SKM-1 (cell line): Measurements from ENCODE around the gene NUP205.
A peak's percentile ranks its signal among the peaks of the same experiment; 100 is the strongest.

Experiments used
- DNase-seq: peaks from one replicate; lab custom pipeline; 2025; ENCODE audit not compliant: unreplicated experiment; lab: John Stamatoyannopoulos, UW

NUP205 gene

DNA sequence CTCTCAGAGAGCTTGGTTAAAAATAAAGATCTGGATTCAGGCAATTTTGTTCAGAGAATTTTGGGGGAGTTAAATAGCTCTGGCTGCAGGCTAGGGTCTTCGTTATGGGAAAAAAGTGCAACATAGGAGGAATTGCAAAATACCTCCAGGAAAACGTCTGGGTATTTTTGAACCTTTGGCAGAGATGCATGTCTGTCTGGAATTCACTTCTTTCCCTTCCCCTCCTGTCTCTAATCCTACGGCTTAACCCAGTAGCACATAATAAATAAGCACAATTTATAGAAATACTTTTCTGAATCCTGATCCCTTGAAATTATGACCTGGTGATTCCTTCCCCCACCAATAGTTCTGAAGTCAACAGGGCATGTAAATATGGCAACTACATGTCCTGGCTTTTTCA lies 19.3 kb upstream of the NUP205 start:
- DNase-seq: no peak

DNA sequence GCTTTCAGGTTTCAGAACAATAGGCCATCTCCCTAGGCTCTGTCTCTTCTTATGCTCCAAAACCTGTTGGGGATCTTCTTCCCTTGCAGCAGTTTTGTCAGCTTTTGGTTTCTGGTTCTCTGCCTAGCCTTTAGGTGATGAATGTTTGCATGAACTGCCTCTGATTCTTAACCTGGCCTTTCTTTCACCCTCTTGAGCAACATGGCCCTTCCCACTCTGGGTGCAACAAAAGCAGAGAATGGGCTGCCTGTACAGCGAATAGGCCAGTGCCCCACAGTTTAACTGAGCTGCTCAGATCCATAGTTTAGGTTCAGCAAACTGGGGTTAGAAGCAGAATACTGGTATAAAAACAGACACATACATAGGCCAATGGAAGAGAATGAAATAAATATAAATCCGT lies 18.1 kb upstream of the NUP205 start:
- no peak for DNase-seq

DNA sequence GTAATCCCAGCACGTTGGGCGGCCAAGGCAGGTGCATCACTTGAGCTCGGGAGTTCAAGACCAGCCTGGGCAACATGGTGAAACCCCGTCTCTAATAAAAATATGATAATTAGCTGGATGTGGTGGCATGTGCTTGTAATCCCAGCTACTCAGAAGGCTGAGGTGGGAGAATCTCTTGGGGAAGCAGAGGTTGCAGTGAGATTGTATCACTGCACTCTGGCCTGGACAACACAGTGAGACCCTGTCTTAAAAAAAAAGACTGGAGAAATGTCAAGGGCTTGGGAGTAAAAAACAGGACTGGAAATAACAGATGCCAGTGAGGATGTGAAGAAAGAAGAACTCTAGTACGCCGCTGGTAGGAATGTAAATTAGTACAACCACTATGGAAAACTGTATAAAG lies 16.7 kb upstream of the NUP205 start:
- no peak for DNase-seq

DNA sequence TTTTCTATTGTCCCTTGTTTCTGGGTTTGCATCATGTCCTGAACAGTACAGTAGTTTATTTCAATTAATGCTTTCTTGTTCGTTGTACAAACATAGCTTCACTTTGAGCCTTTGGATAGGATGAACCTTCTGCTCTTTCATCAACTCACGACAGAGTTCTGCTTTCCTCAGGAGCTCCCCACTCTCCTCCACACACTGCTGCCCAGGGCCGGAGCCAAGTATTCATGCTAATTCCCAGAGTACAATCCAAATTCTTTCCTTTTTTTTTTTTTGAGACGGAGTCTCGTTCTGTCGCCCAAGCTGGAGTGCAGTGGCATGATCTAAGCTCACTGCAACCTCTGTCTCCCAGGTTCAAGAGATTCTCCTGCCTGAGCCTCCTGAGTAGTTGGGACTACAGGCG lies 7.5 kb upstream of the NUP205 start:
- no peak for DNase-seq

DNA sequence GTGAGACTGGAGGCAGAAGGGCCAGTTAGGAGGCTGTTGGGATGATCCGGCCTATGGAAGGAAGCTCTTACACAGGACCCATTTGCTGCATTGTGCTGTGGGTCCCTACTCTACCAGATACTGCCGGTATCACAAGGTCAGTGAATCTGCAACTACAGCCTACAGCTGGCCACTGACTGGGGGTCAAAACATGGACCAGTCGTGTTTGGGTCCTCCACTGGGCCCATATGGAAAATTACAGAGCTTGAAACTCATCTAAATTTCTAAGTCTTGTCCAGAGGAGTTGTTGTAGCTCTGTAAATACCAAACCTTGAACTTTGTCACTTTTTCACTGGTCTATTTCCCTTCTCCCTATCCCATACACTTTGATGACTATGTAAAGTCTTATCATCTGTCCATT lies 5.6 kb upstream of the NUP205 start:
- DNase-seq: no peak

DNA sequence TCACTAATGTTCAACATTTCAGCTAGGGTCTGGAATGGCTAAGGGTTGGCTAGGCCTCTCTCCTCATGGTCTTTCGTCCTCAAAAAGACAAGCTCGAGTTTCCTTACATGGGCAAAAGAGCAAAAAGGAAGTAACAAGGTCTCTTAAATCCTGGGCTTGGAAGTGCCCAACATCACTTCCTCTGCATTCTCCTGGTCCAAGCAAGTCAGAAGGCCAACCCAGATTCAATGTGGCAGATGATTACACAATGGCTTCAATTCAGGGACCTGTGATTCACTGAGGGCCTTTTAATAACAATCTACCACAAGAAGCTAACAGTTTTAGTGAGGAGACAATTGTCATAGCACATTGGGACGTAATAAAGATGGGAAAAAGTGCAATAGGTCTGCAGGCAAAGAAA lies 4.4 kb upstream of the NUP205 start:
- no peak for DNase-seq

DNA sequence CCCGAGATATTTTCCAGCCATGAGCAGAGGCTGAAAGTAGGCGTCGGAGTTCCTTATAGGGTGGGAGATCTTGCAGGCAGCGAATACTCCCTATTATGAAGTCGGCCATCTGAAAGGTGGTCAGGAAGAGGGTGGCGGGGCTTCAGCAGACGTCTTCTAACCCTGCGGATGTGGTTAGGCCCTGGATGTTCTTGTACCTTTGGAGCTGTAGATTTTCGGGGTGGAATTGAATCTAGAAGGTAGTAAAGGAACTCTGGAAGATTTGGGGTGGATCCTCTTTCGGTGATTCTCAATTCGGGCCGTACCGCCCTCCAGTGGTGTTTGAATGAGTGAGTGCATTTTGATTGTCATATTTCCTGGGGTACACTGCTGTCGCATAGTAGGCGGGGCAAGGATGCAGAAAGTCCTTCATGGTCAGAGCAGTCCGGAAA lies 635 bp downstream of the NUP205 start:
- peak; percentile 65 for DNase-seq

DNA sequence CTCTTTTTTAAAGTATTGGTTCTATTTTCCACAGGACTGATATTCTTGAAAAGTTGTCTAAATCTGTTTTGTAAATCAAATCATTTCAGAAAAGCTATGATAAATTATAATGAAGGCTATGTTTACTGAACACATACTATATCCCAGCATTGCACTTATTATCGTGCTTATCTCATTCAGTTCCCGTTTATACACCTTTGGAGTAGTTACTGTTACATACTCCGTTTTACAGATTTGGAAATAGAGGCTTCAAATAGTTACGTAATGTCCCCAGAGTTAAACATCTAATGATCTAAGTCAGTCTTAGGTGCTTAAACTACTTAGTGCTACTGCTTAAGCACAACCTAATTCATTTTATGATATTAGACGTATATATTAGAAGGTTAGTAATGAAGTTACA lies 1.2 kb downstream of the NUP205 start:
- no peak for DNase-seq

DNA sequence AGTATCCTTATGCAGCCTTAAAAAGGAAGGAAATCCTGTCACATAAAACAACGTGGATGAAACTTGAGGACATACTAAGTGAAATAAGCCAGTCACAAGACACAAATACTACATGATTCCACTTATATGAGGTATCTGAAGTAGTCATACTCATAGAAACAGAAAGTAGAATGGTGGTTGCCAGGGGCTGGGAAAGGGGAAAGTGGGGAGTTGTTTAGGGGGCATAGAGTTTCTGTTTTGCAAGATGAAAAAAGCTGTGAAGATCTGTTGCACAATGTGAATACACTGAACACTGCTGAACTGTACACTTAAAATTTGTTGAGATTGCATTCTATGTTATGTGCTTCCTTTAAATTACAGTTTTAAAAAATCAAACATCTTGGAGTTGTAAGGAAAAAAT lies 2.9 kb downstream of the NUP205 start:
- no peak for DNase-seq

DNA sequence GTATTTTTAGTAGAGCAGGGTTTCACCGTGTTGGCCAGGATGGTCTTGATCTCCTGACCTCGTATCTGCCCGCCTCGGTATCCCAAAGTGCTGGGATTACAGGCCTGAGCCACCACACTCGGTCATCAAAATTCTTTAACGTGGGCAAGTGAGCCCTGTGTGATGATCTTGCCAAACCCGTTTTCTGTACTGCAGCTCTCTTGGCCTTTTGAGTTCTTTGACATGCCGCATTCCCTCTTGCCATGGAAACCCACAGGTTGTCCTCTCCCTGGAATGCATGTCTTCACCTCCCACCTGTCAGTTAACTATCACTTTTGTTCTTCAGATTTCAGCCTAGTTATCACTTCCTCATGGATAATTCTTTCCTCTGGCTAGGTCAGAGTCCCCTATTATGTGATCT lies 5.0 kb downstream of the NUP205 start:
- DNase-seq: no peak

DNA sequence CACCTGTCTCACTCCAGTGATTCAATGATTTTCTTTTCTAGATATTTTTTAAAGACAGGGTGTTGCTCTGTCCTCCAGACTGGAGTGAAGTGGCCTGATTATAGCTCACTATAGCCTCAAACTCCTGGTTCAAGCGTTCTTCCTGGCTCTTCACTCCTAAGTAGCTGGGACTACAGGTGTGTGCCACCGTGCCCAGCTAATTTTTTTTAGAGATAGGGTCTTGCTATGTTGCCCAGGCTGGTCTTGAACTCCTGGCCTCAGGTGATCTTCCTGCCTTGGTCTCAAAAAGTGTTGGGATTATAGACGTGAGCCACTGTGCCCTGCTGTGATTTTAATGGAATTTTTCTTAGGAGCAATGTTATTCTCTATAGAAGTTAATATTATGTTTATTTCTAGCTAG lies 14.1 kb downstream of the NUP205 start:
- DNase-seq: no peak

DNA sequence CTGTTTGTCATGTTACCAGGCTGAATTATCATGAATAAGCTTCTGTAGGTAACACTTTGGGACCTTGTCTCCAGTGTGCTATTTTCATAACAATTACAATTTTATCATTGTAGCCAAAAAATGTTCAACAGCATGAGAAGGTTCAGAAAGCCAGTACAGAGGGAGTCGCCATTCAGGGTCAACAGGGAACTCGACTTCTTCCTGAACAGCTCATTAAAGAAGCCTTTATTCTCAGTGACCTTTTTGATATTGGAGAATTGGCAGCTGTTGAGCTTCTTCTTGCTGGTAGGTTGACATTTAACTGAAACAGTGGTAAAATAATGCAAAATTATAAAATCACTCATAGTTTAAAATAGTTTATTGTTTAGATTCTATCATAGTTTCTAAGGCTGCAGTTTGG lies 15.8 kb downstream of the NUP205 start:
- DNase-seq: no peak

DNA sequence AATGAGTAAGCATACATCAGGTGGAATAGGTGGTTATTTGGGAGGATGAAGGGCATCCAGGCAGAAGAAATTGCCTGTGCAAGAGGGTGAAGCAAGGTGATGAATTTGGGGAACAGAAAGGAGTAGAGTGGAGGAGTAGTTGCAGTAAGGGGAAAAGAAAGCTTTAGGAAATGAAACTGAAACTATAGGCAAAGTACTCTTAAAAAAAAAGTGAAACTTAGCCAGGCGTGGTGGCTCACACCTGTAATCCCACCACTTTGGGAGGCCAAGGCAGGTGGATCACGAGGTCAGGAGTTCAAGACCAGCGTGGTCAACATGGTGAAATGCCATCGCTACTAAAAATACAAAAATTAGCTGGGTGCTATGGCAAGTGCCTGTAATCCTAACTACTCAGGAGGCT lies 17.6 kb downstream of the NUP205 start:
- no peak for DNase-seq

DNA sequence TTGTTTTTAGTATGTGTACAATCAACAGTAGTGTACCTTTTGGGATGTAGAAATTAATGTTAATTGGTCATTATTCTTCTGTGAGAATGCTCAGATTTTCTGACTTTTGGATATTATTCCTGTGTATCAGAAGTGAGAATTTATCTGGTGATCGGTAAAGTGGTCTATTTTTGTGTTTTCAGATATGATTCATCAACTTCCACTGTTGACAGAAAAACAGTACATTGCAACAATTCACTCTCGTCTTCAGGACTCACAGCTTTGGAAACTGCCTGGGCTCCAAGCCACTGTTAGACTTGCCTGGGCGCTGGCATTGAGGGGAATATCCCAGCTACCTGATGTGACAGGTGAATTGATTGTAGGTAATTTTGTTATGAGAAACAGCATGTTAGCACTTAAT lies 20.9 kb downstream of the NUP205 start:
- no peak for DNase-seq

DNA sequence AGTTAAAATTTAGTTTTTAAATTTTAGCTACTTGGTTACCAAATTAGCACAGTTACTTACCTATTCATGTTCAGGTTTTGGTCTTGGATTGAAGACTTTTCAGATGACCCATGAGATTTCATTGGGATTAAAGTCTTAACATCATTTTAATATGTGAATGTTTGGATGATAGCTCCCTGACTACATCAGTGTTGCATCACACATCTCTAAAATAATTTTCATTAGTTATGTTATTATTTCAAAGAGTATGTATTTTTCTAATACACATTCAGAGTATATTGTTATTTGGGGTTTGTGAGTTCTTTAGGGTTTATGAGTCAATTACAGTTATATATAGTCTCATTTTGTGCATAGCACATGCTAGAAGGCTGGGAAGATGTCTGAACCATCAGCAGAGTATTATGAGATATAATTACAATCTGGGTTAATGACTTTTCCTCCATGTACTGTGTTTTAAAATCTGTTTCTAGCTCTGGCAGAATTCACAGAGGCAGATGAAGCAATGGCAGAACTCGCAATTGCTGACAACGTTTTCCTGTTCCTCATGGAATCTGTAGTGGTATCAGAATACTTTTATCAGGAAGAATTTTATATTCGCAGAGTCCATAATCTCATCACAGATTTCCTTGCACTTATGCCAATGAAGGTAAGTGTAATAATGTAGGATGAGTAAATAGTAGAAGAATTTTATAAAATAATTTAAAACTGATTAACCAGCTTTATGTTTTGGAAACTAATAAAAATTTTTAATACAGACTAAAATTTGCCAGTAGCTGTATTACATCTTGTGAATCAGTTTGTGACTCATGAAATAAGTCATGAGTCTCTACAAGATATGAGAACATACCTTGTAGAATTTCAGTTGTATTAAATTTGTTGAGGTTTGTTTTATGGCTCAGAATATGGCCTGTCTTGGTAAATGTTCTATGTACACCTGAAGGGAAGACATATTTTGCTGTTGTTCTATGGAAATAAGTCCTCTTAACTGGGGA lies 26.9 kb downstream of the NUP205 start:
- DNase-seq: no peak

DNA sequence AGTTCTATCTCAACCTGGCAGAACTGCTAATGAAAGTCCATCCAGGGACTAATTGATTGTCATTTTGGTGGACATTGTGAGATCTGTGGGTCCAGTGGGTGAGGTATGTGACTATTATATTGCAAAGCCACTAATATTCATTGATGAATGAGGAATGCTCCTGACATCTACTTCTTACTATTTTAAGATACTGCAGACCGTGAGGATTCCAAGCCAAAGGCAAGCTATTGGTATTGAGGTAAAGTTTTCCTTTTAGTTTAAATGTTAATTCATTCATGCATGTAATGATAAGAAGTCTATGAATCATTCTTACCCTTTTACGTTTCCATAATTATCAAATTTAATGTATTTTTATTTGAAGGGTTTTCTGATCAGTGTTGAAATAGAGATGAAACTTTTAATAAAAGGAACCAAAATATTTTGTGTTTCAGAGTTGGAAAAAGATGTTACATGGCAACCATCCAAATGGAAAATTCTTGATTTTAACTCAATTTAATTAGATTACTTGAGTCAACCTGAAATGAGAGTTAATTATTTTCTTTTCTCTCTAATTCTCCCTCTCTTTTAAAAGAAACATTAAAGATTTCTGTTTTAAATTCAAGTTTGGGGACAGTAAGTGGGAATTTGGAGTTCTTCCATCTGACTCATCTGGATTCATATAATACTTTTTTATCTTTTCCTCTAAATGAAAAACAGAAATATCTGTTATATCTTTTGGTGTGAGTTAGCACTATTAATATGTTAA lies 39.6 kb downstream of the NUP205 start:
- no peak for DNase-seq

DNA sequence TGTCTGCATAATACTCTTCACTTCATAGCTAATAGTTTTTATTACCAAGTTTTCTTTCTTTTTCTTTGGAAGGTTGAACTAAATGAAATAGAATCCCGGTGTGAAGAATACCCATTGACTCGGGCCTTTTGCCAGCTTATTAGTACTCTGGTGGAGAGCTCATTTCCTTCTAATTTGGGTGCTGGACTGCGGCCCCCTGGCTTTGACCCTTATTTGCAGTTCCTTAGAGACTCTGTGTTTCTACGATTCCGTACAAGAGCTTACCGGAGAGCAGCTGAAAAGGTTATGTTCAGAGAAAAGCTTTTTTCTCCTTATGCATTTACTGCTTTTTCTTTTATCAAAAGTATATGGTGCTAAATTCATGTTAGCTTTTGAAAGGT lies 40.2 kb downstream of the NUP205 start:
- DNase-seq: no peak

DNA sequence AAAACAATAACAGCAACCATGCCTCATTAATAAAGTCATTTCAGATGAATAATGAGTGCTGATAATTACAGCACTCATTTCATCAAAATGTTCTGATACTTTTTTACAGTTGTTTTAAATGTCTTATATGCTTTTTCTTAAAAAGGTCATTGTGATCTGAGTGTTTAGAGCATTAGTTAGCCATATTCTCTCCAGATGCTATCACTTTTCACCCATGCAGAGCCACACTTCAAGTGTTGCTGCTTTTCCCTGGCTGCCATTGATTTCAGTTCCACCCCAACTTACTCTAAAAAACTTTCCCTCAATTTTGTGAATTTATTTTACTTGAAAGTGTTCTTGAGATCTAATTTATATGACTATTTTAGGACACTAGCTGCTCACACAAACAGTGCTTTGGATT lies 41.8 kb downstream of the NUP205 start:
- DNase-seq: no peak

DNA sequence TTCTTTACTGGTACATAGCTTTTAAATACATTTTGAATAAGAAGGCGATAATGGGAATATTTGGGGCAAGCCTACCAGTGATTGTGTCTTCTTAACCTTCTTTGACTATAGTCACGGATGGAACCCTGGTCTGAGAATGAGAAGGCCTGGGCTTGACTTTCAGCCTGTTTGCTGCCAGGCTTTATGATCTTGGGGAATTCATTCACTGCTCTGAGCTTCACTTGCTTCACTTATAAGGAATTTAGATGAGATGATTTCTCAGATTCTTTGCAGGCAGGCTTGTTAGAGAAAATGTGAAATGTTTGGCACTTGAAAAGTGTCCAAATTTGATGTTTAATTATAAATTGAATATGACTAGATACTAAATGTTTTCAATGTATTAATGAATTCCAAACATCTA lies 42.5 kb downstream of the NUP205 start:
- no peak for DNase-seq

DNA sequence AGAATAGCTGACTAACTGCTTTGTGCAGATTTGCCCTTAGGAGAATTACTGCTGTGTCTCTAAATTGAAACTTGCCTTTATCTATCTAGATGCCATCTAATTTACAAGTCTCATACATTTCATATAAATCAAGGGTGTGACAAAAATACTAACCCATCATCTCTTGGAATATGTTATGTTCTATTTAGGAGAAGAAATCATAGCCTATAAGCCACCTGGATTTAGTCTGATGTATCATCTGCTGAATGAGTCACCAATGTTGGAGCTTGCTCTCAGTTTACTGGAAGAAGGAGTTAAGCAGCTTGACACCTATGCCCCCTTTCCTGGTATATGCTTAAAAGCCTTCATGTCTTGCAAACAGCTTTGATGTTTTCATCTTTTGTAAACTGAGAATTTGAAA lies 43.5 kb downstream of the NUP205 start:
- DNase-seq: no peak

DNA sequence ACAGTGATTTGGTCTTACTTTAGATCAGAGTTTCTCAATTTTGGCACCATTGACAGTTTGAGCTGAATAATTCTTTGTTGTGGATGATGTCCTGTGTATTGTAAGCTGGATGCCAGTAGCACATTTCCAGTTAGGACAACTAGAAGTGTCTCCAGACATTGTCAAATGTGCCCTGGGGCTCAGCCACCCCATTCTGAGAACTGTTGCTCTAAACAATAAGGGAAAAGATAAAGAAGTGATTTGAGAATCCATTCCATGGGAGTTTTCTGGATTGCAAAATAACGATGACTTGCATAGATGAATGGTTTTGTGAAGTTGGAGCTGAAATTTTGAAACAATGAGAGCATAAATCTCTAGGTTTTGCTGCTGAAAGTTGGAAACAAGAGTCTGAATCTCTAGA lies 44.6 kb downstream of the NUP205 start:
- DNase-seq: no peak

DNA sequence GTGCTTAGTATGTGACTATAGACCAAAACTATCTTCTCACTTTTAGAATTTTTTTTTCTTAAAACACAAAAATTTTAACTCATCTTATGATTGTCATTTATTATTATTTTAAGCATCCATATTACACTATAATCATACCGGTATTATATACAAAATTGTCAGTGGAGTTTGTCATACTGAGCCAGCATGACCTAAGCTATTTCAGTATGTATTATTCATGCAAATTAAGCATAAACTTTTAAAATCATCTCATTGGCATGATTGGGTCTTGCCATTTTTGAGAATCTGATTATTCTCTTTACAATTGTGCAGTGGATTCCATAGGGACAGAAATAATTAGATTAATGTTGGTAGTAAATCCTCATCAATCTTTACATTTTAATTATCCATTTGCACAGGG lies 58.4 kb downstream of the NUP205 start:
- DNase-seq: no peak
